IMR-90 (cell line): ENCODE results near the gene ATP2C2. TPM values are rescaled to one million over a fixed set of nuclear protein-coding genes. Genes with fewer than 3 reads are reported as not detected.

Source experiments
- ATAC-seq: fragments of 200-7000 bp; cut with Tn5 transposase; 2 replicates; pipeline ENCODE4 v1.9.1; 2020; ENCODE audit warnings: low read depth, mild to moderate bottlenecking, moderate library complexity
- BruUV-seq: library from RNA; stranded (reverse); fragments of 400-500 nt; replicated peaks from 2 replicates; lab custom pipeline; 2021; lab: Mats Ljungman, UMichigan
- CTCF ChIA-PET: fragments of 300-600 bp; formaldehyde crosslinking; extraction: SDS; loops from one replicate; lab custom pipeline; 2021; ENCODE audit warnings: antibody characterized with exemption; lab: Yijun Ruan, JAX
- POLR2A ChIA-PET: fragments of 300-600 bp; sonication (Branson Sonifier 250); formaldehyde crosslinking; loops from one replicate; lab custom pipeline; 2022; ENCODE audit warnings: antibody characterized with exemption; ENCODE audit not compliant: unreplicated experiment; lab: Charles Lee
- DNase-seq: peaks from one replicate; pipeline ENCODE4 v3.0.0; 2013
- H2AFZ ChIP-seq: replicated peaks from 2 replicates; pipeline ENCODE3; 2013; ENCODE audit warnings: low read length, mild to moderate bottlenecking; ENCODE audit not compliant: poor library complexity
- H2AK5ac ChIP-seq: 2 replicates; pipeline ENCODE4 v1.6.1; 2013; ENCODE audit warnings: low read depth, low read length, inconsistent platforms
- H2AK9ac ChIP-seq: replicated peaks from 2 replicates; pipeline ENCODE3; 2013; ENCODE audit warnings: mild to moderate bottlenecking, low read depth, low read length, moderate library complexity; ENCODE audit not compliant: poor library complexity
- H2BK120ac ChIP-seq: 2 replicates; pipeline ENCODE4 v1.6.1; 2013; ENCODE audit warnings: low read depth, low read length, inconsistent platforms
- H2BK15ac ChIP-seq: 3 replicates; pipeline ENCODE4 v1.6.1; 2013; ENCODE audit warnings: low read depth, low read length, inconsistent platforms
- H2BK20ac ChIP-seq: 2 replicates; pipeline ENCODE4 v1.6.1; 2013; ENCODE audit warnings: low read depth, mild to moderate bottlenecking, inconsistent platforms, low read length, moderate library complexity
- H2BK5ac ChIP-seq: 2 replicates; pipeline ENCODE4 v1.6.1; 2013; ENCODE audit warnings: mild to moderate bottlenecking, low read depth, low read length, inconsistent platforms; ENCODE audit not compliant: poor library complexity, severe bottlenecking
- H3K14ac ChIP-seq: replicated peaks from 2 replicates; pipeline ENCODE4 v1.6.1; 2013; ENCODE audit warnings: low read depth, low read length, inconsistent platforms
- H3K18ac ChIP-seq: 2 replicates; pipeline ENCODE4 v1.6.1; 2013; ENCODE audit warnings: low read depth, low read length, control low read depth
- H3K23ac ChIP-seq: 2 replicates; pipeline ENCODE4 v1.6.1; 2013; ENCODE audit warnings: low read depth, low read length, inconsistent platforms
- H3K27ac ChIP-seq: 2 replicates; pipeline ENCODE4 v1.5.1; 2013; ENCODE audit warnings: mild to moderate bottlenecking, control low read depth, low read length; ENCODE audit not compliant: insufficient read depth
- H3K27me3 ChIP-seq: 2 replicates; pipeline ENCODE4 v1.6.1; 2013; ENCODE audit warnings: low read length; ENCODE audit not compliant: control insufficient read depth, insufficient read depth
- H3K36me3 ChIP-seq: 2 replicates; pipeline ENCODE4 v1.6.1; 2013; ENCODE audit warnings: low read length, mixed read lengths; ENCODE audit not compliant: control insufficient read depth, insufficient read depth
- H3K4ac ChIP-seq: 2 replicates; pipeline ENCODE4 v1.6.1; 2013; ENCODE audit warnings: low read depth, low read length, inconsistent platforms
- H3K4me1 ChIP-seq: 2 replicates; pipeline ENCODE4 v1.6.1; 2013; ENCODE audit warnings: low read length, mixed read lengths; ENCODE audit not compliant: control insufficient read depth, insufficient read depth
- H3K4me2 ChIP-seq: 2 replicates; pipeline ENCODE4 v1.6.1; 2013; ENCODE audit warnings: low read depth, mild to moderate bottlenecking, control low read depth, low read length, moderate library complexity
- H3K4me3 ChIP-seq: 2 replicates; pipeline ENCODE4 v1.5.1; 2013; ENCODE audit warnings: low read depth, mild to moderate bottlenecking, control low read depth, low read length, moderate library complexity; ENCODE audit not compliant: insufficient read depth
- H3K56ac ChIP-seq: 2 replicates; pipeline ENCODE4 v1.6.1; 2013; ENCODE audit warnings: low read length, inconsistent platforms; ENCODE audit not compliant: insufficient read depth; ENCODE audit errors: extremely low read depth
- H3K79me1 ChIP-seq, 2 experiments: 2 replicates each; pipeline ENCODE4 v1.6.1; 2013; ENCODE audit warnings: low read length in 2 of 2, inconsistent platforms in 1 of 2, low read depth in 1 of 2
- H3K9ac ChIP-seq: 2 replicates; pipeline ENCODE4 v1.6.1; 2013; ENCODE audit warnings: low read depth, low read length, control low read depth
- H3K9me1 ChIP-seq: 2 replicates; pipeline ENCODE4 v1.6.1; 2013; ENCODE audit warnings: low read length, inconsistent platforms; ENCODE audit not compliant: insufficient read depth
- H3K9me3 ChIP-seq: 2 replicates; pipeline ENCODE4 v1.6.1; 2013; ENCODE audit warnings: low read length; ENCODE audit not compliant: control insufficient read depth, insufficient read depth
- H4K20me1 ChIP-seq: 2 replicates; pipeline ENCODE4 v1.6.1; 2013; ENCODE audit warnings: low read length, inconsistent platforms; ENCODE audit not compliant: insufficient read depth
- H4K5ac ChIP-seq: 2 replicates; pipeline ENCODE4 v1.6.1; 2013; ENCODE audit warnings: mild to moderate bottlenecking, low read depth, low read length, control low read depth
- H4K8ac ChIP-seq, 2 experiments: 2 replicates each; pipeline ENCODE4 v1.6.1; 2013; ENCODE audit warnings: low read depth in 2 of 2, low read length in 2 of 2, control low read depth in 1 of 2, inconsistent platforms in 1 of 2
- H4K91ac ChIP-seq: 2 replicates; pipeline ENCODE4 v1.6.1; 2013; ENCODE audit warnings: low read depth, low read length, inconsistent platforms; ENCODE audit not compliant: insufficient read depth
- MAZ ChIP-seq: IDR thresholded peaks from 2 replicates; pipeline ENCODE4 v1.6.1; 2012; ENCODE audit warnings: low read depth, mild to moderate bottlenecking, low read length, improper control_type of control experiment, moderate library complexity, borderline replicate concordance
- WGBS, 2 experiments: methylation state at CpG; one replicate each; pipeline versions ENCODE4 v1.1.5 to v1.1.7; 2013; ENCODE audit warnings: missing lambda C conversion rate in 2 of 2; ENCODE audit not compliant: insufficient read length in 1 of 2; ENCODE audit errors: extremely low coverage in 2 of 2; 5-methylcytosine and 5-hydroxymethylcytosine counted together
- dilution Hi-C: fragments of 300-500 bp; cut with HindIII; formaldehyde crosslinking; loops from one replicate; pipeline ENCODE4 v1.14.3; 2018; ENCODE audit warnings: low sequenced_read_pairs; ENCODE audit not compliant: unreplicated experiment
- in situ Hi-C: fragments of 300-500 bp; cut with MboI; formaldehyde crosslinking; loops from 3 replicates; pipeline ENCODE4 v1.14.3; 2019; ENCODE audit warnings: low sequenced_read_pairs, inconsistent platforms, mixed read lengths
- intact Hi-C: fragments of 100-400 bp; cut with micrococcal nuclease; formaldehyde crosslinking; loops from 2 replicates; pipeline ENCODE4 v1.10.0; 2022
- polyA plus RNA-seq, 3 experiments: library from polyadenylated mRNA; depleted of rRNA; stranded (reverse); fragments of >200 nt; gene quantifications; 2 replicates each; pipeline ENCODE4 v1.2.3, GENCODE V29; 2012; ENCODE audit warnings: low replicate concordance in 1 of 3
- total RNA-seq: library from RNA; depleted of rRNA; stranded (reverse); fragments of >200 nt; gene quantifications from 2 replicates; pipeline ENCODE4 v1.2.3, GENCODE V29; 2012

Gene ATP2C2
- total and polyA plus RNA-seq, 2 of the 4 experiments (the other 2 are of a cell fraction) = not detected

DNA sequence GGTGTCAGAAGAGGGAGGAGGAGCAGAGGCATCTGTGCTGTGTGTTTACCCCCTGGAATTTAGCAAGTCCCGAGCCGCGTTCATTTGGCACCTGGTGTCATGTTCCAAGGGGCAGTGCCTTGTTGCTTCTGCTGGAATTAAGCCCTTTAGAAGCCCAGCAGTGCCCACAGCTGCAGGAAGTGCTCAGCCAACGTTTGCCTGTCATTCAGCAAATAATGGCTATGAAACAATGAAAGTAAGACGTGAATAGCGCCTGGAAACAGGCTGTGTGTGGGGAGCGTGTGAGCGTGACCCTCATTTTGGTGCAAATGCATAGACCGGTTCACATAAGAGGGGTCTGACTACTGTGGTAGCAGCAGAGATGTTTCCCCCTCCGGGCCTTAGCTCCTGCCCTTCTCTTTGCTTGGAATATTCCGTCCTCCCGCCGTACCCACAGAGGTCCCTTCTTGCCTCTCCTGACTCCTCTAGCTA, 5.8 kb upstream of the ATP2C2 start:
- BruUV-seq = no TSS peak
- no peaks in the 10 kb centered on the region for H3K9me1 ChIP-seq
- no peak for TF ChIP-seq MAZ
- peaks cover 58% of the 10 kb centered on the region for H3K27me3 ChIP-seq
- intact Hi-C loops (no loop called here), dilution Hi-C loops (no loop called here), in situ Hi-C loops (no loop called here)
- no peak overlapping the region for H2AK9ac ChIP-seq
- no peak overlapping the region for H3K4me3 ChIP-seq
- H3K14ac ChIP-seq = no peak overlapping the region
- no peak overlapping the region for H3K4me2 ChIP-seq
- no peak overlapping the region for H3K18ac ChIP-seq
- no peak overlapping the region for H4K5ac ChIP-seq
- no peak overlapping the region for H2AK5ac ChIP-seq
- H3K56ac ChIP-seq = no peak overlapping the region
- H3K79me1 ChIP-seq = no peaks in the 10 kb centered on the region
- H4K91ac ChIP-seq = no peak overlapping the region
- H4K8ac ChIP-seq = no peak overlapping the region
- no CpG with 5 or more reads among the region's 13 CpGs for WGBS, 2 experiments
- no peaks in the 10 kb centered on the region; the same call in 1 of the 2 replicates for H3K9me3 ChIP-seq
- no peak overlapping the region for H2BK15ac ChIP-seq
- no peak overlapping the region for H2BK20ac ChIP-seq
- H4K20me1 ChIP-seq = peaks cover 2% of the 10 kb centered on the region; the same call in 1 of the 2 replicates
- no peak overlapping the region for H2AFZ ChIP-seq
- H3K23ac ChIP-seq = no peak overlapping the region
- no peak overlapping the region for H3K27ac ChIP-seq
- no peak overlapping the region for H3K9ac ChIP-seq
- POLR2A ChIA-PET = no interaction called here
- H2BK120ac ChIP-seq = no peak overlapping the region
- no peak for ATAC-seq
- no peak overlapping the region for H2BK5ac ChIP-seq
- no peak overlapping the region for H3K4ac ChIP-seq
- CTCF ChIA-PET = no interaction called here
- H3K4me1 ChIP-seq = no peaks in the 10 kb centered on the region
- DNase-seq = no peak
- no peaks in the 10 kb centered on the region for H3K36me3 ChIP-seq
